Testis (tissue), 2 donors: ENCODE data around the gene TBX4.

Source experiments
- CTCF ChIP-seq, 3 experiments: fragments of 450-650 bp in 2 of 3; fragments of 200-600 bp in 1 of 3; sonication (generic) in 1 of 3; IDR thresholded peaks; one replicate each; pipeline ENCODE4 v1.5.1; 2016 to 2019; ENCODE audit warnings: antibody characterized with exemption in 3 of 3, mild to moderate bottlenecking in 2 of 3, moderate library complexity in 1 of 3
- POLR2A ChIP-seq: fragments of 450-650 bp; IDR thresholded peaks from one replicate; pipeline ENCODE4 v1.6.1; 2017; ENCODE audit warnings: antibody characterized with exemption, mild to moderate bottlenecking, moderate library complexity

- TF ChIP-seq CTCF (IDR thresholded peaks at IDR 0.05) (no peak), POLR2A (no peak)
Measured at GRCh38 chr17:61474934-61475333, 22.7 kb downstream of the TBX4 start.
